HEK293 (cell line): ENCODE results near the gene FGD5.

Source experiments
- YY1 ChIP-seq: fragments of 450-650 bp; formaldehyde crosslinking; IDR thresholded peaks from 2 replicates; pipeline ENCODE4 v1.5.1; 2018; ENCODE audit warnings: missing biosample characterization, missing genetic modification characterization
- TF ChIP-seq, protein P1 (sequence below): fragments of 450-650 bp; formaldehyde crosslinking; IDR thresholded peaks from 2 replicates; pipeline ENCODE4 v1.5.1; 2016; ENCODE audit warnings: missing biosample characterization, missing genetic modification characterization
- TF ChIP-seq, protein P2 (sequence below): fragments of 450-650 bp; formaldehyde crosslinking; IDR thresholded peaks from 2 replicates; pipeline ENCODE4 v1.5.1; 2016; ENCODE audit warnings: missing biosample characterization, missing genetic modification characterization

DNA sequence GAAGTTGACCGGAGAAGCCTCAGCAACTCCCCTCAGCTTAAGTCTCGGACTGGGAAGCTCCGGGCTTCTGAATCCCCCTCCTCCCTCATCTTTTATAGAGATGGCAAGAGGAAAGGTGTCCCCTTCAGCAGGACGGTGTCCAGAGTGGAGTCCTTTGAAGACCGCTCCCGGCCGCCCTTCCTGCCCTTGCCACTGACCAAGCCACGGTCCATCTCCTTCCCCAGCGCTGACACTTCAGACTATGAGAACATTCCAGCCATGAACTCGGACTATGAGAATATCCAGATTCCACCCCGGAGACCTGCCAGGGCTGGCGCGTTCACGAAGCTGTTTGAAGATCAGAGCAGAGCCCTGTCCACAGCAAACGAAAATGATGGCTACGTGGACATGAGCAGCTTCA is 2.4 kb downstream of the FGD5 start:
- TF ChIP-seq, protein P1, sequence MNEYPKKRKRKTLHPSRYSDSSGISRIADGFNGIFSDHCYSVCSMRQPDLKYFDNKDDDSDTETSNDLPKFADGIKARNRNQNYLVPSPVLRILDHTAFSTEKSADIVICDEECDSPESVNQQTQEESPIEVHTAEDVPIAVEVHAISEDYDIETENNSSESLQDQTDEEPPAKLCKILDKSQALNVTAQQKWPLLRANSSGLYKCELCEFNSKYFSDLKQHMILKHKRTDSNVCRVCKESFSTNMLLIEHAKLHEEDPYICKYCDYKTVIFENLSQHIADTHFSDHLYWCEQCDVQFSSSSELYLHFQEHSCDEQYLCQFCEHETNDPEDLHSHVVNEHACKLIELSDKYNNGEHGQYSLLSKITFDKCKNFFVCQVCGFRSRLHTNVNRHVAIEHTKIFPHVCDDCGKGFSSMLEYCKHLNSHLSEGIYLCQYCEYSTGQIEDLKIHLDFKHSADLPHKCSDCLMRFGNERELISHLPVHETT (tag by site-specific recombination): no peak
- TF ChIP-seq, protein P2, sequence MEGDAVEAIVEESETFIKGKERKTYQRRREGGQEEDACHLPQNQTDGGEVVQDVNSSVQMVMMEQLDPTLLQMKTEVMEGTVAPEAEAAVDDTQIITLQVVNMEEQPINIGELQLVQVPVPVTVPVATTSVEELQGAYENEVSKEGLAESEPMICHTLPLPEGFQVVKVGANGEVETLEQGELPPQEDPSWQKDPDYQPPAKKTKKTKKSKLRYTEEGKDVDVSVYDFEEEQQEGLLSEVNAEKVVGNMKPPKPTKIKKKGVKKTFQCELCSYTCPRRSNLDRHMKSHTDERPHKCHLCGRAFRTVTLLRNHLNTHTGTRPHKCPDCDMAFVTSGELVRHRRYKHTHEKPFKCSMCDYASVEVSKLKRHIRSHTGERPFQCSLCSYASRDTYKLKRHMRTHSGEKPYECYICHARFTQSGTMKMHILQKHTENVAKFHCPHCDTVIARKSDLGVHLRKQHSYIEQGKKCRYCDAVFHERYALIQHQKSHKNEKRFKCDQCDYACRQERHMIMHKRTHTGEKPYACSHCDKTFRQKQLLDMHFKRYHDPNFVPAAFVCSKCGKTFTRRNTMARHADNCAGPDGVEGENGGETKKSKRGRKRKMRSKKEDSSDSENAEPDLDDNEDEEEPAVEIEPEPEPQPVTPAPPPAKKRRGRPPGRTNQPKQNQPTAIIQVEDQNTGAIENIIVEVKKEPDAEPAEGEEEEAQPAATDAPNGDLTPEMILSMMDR (tag by site-specific recombination): no peak
- TF ChIP-seq YY1 (tag by site-specific recombination): no peak
